HG02970 (cell line): ENCODE results near the gene MYDGF.
"Not testable (repeated sequence)": the region's sequence is repeated elsewhere in the genome, so short reads cannot be mapped to it uniquely, and the experiment has no call there.

ENCODE experiments used
- ATAC-seq: cut with Tn5 transposase; IDR thresholded peaks from one replicate; pipeline ENCODE4 v1.9.1; 2021; ENCODE audit warnings: mild to moderate bottlenecking, moderate library complexity, moderate number of reproducible peaks; ENCODE audit not compliant: unreplicated experiment, low FRiP score

Gene MYDGF

DNA sequence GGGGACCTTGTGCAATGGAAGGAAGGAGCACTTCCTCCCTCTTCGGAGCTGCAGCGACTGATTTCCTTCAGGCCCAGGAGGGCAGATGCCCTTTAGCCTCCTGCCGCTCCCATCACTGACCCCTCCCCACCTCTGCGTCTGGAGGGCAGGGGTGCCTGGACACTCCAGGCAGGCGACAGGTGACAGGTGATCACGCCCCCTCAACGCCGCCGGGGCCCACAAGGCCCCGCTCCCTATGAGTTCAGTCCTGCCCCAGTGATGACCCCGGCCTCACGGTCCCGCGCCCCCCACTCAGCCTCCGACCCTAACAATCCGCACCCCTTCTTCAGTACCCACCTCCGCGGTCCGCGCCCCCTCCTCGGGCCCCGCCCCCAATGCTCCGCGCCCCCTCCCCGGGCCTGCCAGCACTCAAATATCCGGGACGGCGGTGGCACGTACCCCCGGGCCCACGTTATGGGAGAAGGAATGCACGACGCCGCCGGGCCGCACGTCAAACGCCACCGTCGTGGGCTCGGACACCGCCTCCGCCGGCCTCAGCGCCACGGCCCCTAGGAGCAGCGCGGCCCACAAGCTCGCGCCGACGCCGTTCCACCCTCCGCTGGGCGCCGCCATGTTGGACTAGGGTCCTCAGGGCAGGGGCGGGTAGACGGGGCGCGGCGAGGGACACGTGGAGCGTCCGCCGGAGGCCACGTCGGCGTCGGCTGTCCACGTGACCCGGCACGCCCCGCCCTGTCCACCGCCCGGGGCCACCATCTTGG lies at the start of gene MYDGF:
Gene MYDGF, minus strand, starts transcription at position 620 of the 758 bp plus-strand sequence. Its CDS starts 8 bp downstream, at position 612.
- ATAC-seq = peak; percentile 84

DNA sequence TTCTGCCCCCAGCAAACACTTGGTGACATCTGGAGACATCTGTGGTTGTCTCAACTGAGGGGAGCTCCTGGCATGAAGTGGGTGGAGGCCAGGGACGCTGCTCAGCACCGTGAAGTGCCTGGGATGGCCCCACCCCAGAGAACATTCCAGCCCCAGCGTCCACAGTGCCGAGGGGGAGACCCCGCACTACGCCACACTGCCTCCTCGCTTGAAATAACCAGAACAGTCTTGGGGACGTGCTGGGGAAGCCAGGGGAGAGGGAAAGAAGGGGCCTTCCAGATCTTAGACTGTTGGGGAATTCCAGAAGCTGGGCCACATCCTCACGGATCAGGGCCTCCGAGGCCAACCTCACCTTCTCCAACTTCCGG lies 49.3 kb upstream of the MYDGF start:
- no peak for ATAC-seq

DNA sequence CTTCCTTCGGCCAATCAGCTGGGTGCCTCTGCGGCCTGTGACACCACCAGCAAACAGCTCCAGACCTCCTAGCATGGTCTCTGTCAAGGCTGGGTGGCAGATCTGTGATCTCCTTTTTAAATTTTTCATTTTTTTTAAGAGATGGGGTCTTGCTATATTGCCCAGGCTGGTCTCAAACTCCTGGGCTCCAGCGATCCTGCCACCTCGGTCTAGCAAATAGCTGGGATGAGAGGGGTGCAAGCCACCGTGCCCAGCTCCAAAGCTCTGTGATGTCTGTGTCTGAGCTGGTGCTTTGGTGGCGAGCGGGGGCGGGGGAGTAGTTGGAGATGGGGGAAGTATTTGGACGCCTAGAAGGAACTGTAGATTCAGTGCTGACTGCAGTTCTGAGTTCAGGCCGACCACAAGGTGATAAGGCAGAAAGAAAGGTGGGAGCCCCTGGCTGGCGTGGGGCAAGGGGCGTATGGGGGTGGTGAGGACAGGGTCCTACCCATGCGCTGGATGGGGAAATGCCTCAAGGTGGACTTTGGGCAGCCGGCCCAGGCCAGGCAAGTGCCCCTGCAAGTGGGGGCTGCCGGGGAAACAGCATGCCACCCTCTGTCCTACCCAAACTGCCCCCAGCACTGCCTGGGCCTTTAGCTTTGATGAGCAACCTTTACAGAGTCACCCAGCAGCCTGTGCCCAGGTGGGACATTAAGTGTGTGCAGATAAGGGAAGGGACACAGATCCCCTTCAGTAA lies 48.0 kb upstream of the MYDGF start:
- ATAC-seq = no peak

DNA sequence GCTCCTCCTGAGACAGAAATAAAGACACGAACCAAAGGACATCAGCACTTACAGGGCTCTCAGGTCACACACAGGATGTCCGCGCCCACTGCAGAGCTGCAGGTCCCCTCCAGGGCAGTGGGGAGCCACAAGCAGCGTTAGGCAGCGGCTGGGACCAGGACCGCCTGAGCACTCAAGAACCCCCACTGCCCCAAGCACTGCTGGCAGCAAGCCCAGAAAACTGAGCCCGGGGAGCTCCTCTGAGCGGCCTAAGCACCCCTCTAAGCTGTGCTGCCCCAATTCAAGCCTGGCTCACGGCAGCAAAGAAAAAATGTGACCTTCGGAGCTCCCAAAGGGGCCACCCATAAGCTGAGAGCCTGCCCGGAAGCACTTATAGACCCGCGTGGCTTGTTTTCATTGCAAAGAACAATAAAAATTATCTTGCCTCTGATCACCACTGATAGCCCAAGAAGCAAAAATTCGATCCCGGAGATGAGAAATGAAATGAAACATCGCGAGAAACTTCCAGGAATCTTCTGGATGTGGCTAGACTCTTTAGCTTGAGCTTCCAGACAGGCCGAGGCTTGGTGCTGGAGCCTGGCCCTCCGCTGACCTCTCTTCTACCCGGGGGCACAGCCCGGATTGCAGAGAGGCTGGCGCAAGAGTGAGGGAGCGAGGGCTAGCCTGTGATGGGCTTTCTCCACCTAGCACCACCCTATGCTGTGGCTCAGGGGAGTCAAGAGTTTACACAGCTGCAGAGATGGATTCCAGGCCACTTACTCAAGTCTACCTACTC lies 47.2 kb upstream of the MYDGF start:
- no peak for ATAC-seq

DNA sequence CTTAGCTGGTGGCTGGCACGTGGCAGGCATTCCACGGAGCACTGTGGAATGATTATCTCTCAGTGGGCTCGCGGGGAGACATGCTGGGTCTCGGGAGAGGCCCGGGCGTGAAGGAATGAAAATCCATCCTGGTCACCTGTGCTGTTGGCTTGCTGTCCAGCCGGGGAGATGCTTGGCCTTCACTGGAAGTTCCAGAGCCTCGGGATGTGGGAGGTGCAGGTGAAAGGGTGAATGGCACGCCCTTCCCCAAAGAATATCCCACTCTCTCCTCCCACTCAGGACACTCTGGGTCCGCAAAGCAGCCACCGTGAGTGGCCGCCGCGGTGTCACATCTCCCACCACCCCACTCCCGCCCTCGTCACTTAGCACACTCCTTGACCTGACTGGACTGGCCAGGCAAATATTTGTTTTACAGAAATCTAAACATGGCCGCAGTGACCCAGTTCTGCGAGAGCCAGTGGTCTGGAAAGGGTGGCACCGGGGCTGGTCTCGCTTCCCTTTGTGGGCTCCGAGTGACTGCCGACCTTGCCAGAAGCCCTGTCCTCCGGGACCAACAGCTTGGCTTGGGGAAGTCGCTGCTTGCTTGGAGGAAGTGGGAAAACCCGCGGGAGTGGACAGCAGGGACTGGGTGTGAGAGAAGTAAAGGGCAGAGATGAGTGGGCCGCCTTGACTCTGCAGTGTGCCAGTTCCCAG lies 45.5 kb upstream of the MYDGF start:
- ATAC-seq = no peak

DNA sequence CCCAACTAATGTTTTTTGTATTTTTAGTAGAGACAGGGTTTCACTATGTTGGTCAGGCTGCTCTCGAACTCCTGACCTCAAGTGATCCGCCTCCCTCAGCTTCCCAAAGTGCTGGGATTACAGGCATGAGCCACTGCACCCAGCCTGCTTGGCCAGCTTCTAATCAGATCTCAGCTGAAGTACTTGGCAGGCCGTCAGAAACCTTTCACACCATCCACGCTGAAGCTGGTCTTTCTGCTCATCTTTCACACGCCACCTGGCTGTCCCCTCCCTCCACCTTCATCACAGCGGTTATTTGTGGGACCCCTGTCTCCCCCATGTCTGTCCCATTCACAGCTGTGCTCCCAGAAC lies 45.0 kb upstream of the MYDGF start:
- not testable (repeated sequence) for ATAC-seq

DNA sequence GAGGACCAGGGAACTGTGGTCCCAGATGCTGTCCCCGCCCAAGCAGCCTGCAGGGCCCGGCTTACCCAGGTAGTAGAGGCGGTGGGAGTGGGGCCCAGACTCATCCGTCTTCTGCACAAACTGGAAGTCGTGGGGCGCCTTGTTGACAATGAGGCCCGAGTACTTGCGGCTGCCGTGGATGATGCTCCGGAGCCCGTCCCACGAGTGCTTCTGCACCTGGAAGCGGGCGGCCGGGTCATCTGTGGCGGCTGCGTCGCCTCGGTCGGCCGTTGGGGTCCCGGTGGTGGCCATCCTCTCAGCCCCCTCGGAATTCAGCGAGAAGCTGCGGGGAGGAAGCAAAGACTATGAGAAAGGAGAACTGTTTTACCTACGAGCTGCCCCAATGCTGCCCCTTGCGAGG lies 43.9 kb upstream of the MYDGF start:
- no peak for ATAC-seq

DNA sequence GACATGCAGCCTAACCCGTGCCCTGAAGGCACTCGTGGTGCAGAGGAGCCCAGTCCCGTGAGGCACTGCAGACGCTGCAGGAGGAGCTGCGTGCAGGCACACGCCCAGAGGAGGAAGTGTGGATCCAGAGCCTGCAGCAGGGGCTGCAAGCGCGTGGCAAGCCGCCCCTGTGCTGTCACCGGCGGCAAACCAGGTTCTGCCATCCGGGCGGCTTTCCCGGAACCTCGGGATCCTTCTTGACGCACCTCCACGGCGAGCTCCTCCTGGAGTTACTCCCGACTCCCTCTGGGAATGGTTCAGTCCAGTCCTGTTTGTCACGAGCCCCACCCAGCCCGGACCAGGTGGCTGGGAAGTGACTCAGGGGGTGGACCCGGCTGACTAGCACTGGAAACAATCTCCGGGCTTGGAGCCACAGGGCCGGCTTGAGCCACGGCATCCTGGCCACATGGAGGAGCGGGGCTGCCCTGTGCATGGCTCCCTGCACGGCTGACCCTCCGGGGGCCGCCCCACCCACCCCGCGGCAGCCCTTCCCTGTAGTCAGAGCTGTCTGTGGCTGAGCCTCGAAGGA lies 43.3 kb upstream of the MYDGF start:
- ATAC-seq = no peak

DNA sequence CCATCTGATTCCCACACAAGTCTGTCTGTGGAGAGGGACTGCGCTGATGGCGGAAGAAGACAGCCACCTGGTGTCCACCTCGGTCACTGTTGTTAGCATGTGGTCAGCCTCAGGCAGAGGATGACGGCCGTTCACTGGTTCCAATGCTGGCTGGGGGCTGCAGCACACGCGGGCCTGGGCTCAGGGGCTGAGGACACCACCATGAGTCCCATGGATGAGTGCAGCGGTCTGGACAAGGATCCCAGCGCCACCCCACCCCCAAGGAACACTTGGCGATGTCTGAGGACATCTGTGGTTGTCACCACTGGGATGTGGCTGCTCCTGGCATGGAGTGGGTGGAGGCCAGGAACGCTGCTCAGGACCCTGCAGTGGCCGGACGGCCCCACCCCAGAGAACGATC lies 42.6 kb upstream of the MYDGF start:
- no peak for ATAC-seq

DNA sequence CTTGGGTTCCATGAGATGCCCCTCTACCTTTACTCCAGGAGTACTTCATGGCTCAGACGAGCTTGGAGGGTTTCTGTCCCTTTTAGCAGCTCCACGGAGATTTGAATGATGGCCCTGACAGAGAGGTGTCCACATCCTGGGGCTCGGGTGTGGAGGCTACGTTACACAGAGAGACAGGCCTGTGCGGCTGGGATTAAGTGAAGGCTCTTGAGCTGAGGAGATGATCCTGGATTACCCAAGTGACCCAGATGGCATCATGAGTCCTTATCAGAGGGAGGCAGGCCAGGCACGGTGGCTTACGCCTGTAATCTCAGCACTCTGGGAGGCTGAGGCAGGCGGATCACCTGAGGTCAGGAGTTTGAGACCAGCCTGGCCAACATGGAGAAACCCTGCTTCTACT lies 41.1 kb upstream of the MYDGF start:
- ATAC-seq = no peak

DNA sequence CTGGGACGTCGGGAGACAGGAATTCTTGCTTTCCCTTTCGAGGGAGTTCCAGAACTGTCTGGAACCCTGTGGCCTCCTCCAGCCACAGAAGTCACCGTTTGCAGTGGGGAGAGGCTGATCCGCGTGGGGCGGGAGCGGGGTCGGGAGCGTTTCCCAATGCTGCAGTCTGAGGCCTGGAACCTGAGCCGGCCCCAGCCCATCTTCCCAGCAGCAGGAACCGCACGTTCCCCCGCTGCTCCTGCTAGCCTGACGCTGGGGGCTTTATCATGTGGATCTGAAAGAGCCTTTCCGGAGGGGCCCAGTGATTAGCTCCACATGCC lies 40.1 kb upstream of the MYDGF start:
- ATAC-seq = no peak

DNA sequence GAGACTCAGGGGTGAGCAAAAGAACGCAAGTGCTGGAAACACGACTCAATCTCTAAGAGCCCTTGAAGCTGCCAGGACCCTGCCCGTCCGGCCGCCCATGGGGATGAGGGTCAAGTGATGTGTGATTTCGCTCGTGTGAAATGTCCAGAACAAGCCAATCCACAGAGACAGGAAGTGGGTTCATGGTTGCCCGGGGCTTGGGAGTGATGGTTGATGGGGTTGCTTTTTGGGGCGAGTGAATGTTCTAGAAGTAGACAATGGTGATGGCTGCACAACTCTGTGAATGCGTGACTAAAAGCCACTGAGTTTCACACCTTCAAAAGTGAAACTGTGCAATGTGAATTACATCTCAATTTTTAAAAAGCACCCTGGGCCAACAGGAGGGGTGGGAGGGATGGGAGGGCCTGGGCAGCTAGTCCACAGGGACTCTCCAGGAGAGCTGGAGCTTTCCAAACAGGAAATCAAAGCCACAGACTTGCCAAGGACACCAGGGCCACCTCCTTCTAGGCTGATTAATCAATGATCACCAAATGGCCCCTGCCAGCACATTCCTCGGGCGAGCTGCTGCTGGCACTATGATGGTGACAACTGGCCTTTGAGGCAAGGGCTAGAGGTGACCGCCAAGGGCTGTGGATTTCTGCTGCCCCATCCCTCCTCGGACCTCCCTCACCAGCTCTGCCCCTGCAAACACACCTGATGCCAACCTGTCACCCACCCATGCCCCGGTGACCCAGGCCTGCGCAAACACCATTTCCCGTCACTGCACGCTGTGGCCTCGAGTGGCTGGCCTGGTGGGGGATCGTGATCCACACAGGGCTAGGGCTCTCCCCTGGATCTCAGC lies 39.5 kb upstream of the MYDGF start:
- no peak for ATAC-seq

DNA sequence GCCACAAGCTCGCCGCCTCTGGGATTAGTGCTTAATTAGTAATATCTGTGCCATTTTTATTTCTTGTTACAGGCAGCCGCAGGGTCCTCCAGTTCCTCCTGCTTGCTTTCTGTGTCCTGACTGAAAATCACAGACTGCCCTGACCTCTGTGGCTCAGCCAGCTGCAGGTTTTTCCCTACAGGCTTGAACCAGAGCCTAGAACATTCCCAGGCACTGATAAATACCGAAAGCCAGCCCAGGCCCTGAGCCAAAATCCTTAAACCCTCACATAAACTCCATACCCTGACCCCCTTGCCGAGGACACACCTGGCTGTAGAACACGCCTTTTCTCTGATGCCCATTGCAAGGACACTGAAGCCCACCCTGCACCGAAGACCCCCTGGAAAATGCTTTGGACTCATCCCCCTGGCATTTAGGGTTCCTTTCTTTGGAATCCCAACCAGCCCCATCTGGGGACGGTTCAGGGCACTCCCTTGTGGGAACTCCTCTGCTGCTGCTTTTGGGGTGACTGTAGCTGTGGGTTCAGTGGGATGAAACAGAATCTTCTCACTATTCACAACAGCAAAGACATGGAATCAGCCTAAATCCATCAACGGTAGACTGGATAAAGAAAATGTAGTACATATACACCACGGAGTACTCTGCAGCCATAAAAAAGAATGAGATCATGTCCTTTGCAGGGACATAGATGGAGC lies 38.0 kb upstream of the MYDGF start:
- ATAC-seq = no peak

DNA sequence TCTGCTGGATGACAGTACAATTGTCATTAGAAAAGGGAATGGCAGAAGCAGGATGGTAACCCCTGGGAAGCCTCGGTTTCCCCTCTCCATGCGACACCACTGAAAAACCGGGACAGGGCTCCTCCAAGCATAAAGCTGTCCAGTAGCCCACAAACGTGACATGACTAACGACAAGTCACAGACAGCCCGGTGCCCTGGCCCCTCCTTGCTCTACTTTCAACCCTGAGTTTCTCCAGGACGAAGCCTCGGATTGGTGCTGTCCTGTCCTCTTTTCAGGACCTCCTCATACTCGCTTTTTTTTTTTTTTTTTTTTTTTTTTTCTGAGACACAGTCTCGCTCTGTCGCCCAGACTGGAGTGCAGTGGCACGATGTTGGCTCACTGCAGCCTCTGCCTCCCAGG lies 37.2 kb upstream of the MYDGF start:
- ATAC-seq = no peak

DNA sequence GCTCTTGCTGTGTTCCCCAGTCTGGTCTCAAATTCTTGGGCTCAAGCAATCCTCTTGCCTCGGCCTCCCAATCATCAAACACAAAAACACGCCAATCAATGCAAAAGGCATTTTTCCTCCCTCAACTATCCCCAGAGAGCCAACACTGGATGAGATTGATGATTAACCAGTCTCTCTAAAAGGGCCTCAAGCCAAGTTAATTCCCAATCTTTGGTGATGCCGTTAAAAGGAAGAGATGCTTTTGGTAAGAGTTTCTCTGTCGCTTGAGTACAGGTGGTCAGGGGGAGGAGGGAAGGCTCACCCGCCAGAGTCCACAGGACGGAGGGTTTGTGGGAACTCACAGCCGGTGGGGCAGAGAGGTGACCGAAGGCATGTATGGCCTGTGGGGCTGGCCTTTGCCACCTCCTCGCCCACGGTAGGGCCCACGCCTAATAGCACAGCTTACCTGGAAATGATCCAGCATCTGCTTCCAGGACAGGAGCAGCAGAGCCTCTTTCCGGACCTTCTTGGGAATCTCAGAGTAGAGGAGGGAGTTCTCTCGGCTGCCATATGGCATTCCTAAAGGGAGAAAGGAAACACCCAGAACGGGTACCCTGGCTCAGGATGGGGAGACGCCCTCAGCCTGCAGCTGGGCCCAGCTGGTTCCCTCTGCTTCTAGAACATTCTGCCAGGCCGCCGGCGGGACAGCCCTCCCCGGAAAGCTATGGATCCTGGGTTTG lies 35.4 kb upstream of the MYDGF start:
- no peak for ATAC-seq

DNA sequence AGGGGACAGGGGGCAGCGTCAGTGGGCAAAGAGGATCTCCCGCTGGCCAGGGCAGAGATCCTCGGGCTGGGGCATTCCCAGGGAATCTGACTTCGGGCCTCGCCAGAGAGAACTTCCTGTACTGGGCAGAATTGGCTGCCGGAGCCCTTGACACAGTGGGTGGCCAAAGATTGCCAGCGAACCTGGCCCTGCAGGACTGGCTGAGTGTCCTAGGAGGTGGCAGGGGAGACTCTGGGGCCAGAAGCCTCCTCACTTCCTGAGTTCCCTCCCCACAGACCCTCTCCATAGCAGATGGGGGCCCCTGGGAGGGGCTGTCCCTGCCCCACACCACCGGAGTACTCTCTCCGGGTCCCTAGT lies 34.2 kb upstream of the MYDGF start:
- ATAC-seq = no peak

DNA sequence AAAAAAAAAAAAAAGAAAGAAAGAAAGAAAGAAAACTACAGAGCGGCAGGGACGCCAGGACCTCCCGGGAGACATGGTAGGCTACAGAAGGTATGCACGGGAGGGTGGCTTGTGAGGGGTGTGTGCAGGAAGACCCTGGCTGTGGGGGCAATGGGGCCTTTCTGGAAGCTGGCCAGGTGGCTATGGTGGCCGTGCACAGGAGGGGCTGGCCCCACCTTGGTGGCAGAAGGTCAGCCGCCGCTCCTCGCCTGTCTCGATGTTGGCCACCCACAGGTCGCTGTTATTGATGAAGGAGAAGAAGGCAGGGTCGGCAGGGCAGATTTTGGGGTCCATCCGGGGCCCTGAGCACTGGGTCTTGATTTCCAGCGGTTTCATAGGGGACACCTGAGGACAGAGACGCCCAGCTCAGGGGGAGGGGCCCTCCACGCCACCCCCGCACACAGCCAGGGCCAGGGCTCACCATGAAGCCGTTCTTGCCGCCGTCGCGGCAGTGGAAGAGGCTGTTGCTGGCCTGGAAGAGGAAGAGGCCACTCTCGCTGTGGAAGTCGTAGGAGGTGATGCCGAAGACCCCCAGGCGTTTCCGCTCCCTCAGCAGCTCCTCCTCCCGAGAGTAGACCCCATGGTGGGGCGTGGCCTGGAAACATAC lies 33.7 kb upstream of the MYDGF start:
- ATAC-seq = no peak

DNA sequence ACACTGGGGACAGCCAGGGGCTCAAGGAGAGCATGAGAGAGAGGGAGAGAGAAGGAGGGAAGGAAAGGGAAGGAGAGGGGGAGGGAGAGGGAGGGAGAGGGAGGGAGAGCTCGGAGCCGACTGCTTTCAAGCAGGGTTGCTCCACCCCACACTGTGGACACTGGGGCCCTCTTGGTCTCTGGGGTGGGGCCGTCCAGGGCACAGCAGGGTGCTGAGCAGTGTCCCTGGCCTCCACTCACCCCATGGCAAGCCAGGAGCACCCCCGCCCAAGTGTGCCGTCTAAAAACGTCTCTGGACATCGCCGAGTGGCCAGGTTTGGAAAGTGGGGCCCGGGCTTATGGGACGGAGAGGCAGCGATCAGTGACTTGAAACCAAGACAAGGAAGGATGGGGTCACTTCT lies 32.6 kb upstream of the MYDGF start:
- ATAC-seq = no peak
